H9 (cell line): ENCODE measurements around the gene KLC1. TPM values are rescaled to one million over a fixed set of nuclear protein-coding genes. Genes with fewer than 3 reads are reported as not detected.

Experiments used
- DNase-seq: peaks from one replicate; pipeline ENCODE4 v3.0.0-alpha.2; 2017
- H2AFZ ChIP-seq: one replicate; pipeline ENCODE4 v1.6.1; 2013; ENCODE audit warnings: mild to moderate bottlenecking, low read length, control low read depth, moderate library complexity
- H2AK5ac ChIP-seq: 2 replicates; pipeline ENCODE4 v1.6.1; 2013; ENCODE audit warnings: low read length, control low read depth, mixed read lengths; ENCODE audit not compliant: insufficient read length
- H2BK120ac ChIP-seq: one replicate; pipeline ENCODE4 v1.6.1; 2013; ENCODE audit warnings: low read depth, mild to moderate bottlenecking, low read length, control low read depth, inconsistent platforms; ENCODE audit not compliant: poor library complexity, severe bottlenecking
- H2BK12ac ChIP-seq: 2 replicates; pipeline ENCODE4 v1.6.1; 2013; ENCODE audit warnings: low read length, control low read depth, mixed read lengths, low read depth; ENCODE audit not compliant: insufficient read length
- H2BK15ac ChIP-seq: 2 replicates; pipeline ENCODE4 v1.6.1; 2013; ENCODE audit warnings: low read depth, low read length, control low read depth
- H2BK20ac ChIP-seq: one replicate; pipeline ENCODE4 v1.6.1; 2013; ENCODE audit warnings: low read depth, mild to moderate bottlenecking, low read length, control low read depth, inconsistent platforms; ENCODE audit not compliant: poor library complexity, severe bottlenecking
- H2BK5ac ChIP-seq: 2 replicates; pipeline ENCODE4 v1.6.1; 2013; ENCODE audit warnings: low read length, control low read depth, mixed read lengths; ENCODE audit not compliant: insufficient read length
- H3K14ac ChIP-seq: 2 replicates; pipeline ENCODE4 v1.6.1; 2013; ENCODE audit warnings: low read length, control low read depth; ENCODE audit not compliant: insufficient read depth
- H3K18ac ChIP-seq: 2 replicates; pipeline ENCODE4 v1.6.1; 2013; ENCODE audit warnings: low read depth, mild to moderate bottlenecking, mixed read lengths, low read length, control low read depth; ENCODE audit not compliant: insufficient read length
- H3K23ac ChIP-seq: 2 replicates; pipeline ENCODE4 v1.6.1; 2013; ENCODE audit warnings: low read length, control low read depth, mixed read lengths, low read depth; ENCODE audit not compliant: insufficient read length
- H3K23me2 ChIP-seq: 2 replicates; pipeline ENCODE4 v1.6.1; 2013; ENCODE audit warnings: low read depth, mild to moderate bottlenecking, mixed read lengths, low read length, control low read depth; ENCODE audit not compliant: insufficient read length, poor library complexity, severe bottlenecking
- H3K27ac ChIP-seq: 2 replicates; pipeline ENCODE4 v1.5.1; 2013; ENCODE audit warnings: low read length, control low read depth, mixed read lengths, low read depth; ENCODE audit not compliant: insufficient read length
- H3K27me3 ChIP-seq: 2 replicates; pipeline ENCODE4 v1.6.1; 2013; ENCODE audit warnings: low read length, control low read depth, inconsistent platforms; ENCODE audit not compliant: insufficient read depth
- H3K4ac ChIP-seq: 2 replicates; pipeline ENCODE4 v1.6.1; 2013; ENCODE audit warnings: low read depth, mild to moderate bottlenecking, control low read depth, inconsistent platforms, low read length, moderate library complexity
- H3K4me1 ChIP-seq: 2 replicates; pipeline ENCODE4 v1.6.1; 2013; ENCODE audit warnings: low read length, control low read depth, inconsistent platforms; ENCODE audit not compliant: insufficient read depth
- H3K4me2 ChIP-seq: 2 replicates; pipeline ENCODE4 v1.6.1; 2013; ENCODE audit warnings: low read length, control low read depth, mixed read lengths; ENCODE audit not compliant: insufficient read length, insufficient read depth
- H3K56ac ChIP-seq: 2 replicates; pipeline ENCODE4 v1.6.1; 2013; ENCODE audit warnings: low read depth, mild to moderate bottlenecking, mixed read lengths, low read length, control low read depth; ENCODE audit not compliant: insufficient read length
- H3K79me1 ChIP-seq: 2 replicates; pipeline ENCODE4 v1.6.1; 2013; ENCODE audit warnings: low read depth, mild to moderate bottlenecking, moderate library complexity, low read length, control low read depth, inconsistent platforms; ENCODE audit not compliant: insufficient read depth, poor library complexity, severe bottlenecking
- H3K79me2 ChIP-seq: 2 replicates; pipeline ENCODE4 v1.6.1; 2013; ENCODE audit warnings: low read length, control low read depth, inconsistent platforms; ENCODE audit not compliant: insufficient read depth
- H3K9ac ChIP-seq: 2 replicates; pipeline ENCODE4 v1.6.1; 2013; ENCODE audit warnings: low read length, control low read depth, mixed read lengths; ENCODE audit not compliant: insufficient read length; ENCODE audit errors: extremely low read depth
- H3K9me3 ChIP-seq: one replicate; pipeline ENCODE4 v1.6.1; 2013; ENCODE audit warnings: low read depth, low read length, inconsistent platforms; ENCODE audit not compliant: control insufficient read depth
- H3T11ph ChIP-seq: one replicate; pipeline ENCODE4 v1.6.1; 2013; ENCODE audit warnings: mild to moderate bottlenecking, low read length, control low read depth, inconsistent platforms
- H4K20me1 ChIP-seq: one replicate; pipeline ENCODE4 v1.6.1; 2013; ENCODE audit not compliant: control insufficient read depth, insufficient read length, insufficient read depth
- H4K5ac ChIP-seq: 2 replicates; pipeline ENCODE4 v1.6.1; 2013; ENCODE audit warnings: low read depth, mild to moderate bottlenecking, mixed read lengths, low read length, control low read depth; ENCODE audit not compliant: insufficient read length
- H4K8ac ChIP-seq: replicated peaks from 2 replicates; pipeline ENCODE4 v1.6.1; 2013; ENCODE audit warnings: low read length, control low read depth, mixed read lengths, low read depth; ENCODE audit not compliant: insufficient read length
- H4K91ac ChIP-seq: 2 replicates; pipeline ENCODE4 v1.6.1; 2013; ENCODE audit warnings: low read depth, mild to moderate bottlenecking, moderate library complexity, mixed read lengths, low read length, control low read depth; ENCODE audit not compliant: insufficient read length
- H3K27ac Mint-ChIP-seq, 3 experiments: 2 replicates in 2 of 3; 3 replicates in 1 of 3; pipeline ENCODE4 v1.8.0; 2020 to 2021; ENCODE audit warnings: mixed read lengths in 3 of 3, mild to moderate bottlenecking in 1 of 3, moderate library complexity in 1 of 3
- H3K27me3 Mint-ChIP-seq: 2 replicates; pipeline ENCODE4 v1.8.0; 2021; ENCODE audit warnings: low read depth, mild to moderate bottlenecking, moderate library complexity, mixed read lengths
- H3K36me3 Mint-ChIP-seq, 3 experiments: 2 replicates in 2 of 3; 3 replicates in 1 of 3; pipeline ENCODE4 v1.8.0; 2020 to 2021; ENCODE audit warnings: low read depth in 3 of 3, mixed read lengths in 3 of 3; ENCODE audit not compliant: insufficient read depth in 1 of 3
- H3K4me1 Mint-ChIP-seq, 2 experiments: 2 replicates each; pipeline ENCODE4 v1.8.0; 2020; ENCODE audit warnings: mixed read lengths in 2 of 2
- H3K4me3 Mint-ChIP-seq, 2 experiments: 2 replicates in 1 of 2; 3 replicates in 1 of 2; pipeline ENCODE4 v1.8.0; 2020 to 2021; ENCODE audit warnings: mild to moderate bottlenecking in 2 of 2, mixed read lengths in 2 of 2, moderate library complexity in 1 of 2
- H3K9me3 Mint-ChIP-seq, 2 experiments: 2 replicates in 1 of 2; 3 replicates in 1 of 2; pipeline ENCODE4 v1.8.0; 2020; ENCODE audit warnings: mild to moderate bottlenecking in 2 of 2, mixed read lengths in 2 of 2, moderate library complexity in 1 of 2
- WGBS: extraction: QIAGEN DNeasy Blood & Tissue Kit; methylation state at CpG from one replicate; pipeline ENCODE4 v1.1.7; 2013; ENCODE audit warnings: missing lambda C conversion rate, low lambda C conversion rate, mixed read lengths; ENCODE audit not compliant: insufficient read length; ENCODE audit errors: extremely low coverage; 5-methylcytosine and 5-hydroxymethylcytosine counted together
- total RNA-seq: library from RNA; stranded (reverse); gene quantifications from 2 replicates; pipeline ENCODE4 v1.2.1, GENCODE V29; 2021
- TF ChIP-seq, protein P1 (sequence below): fragments of 200-600 bp; sonication (generic); conservative IDR thresholded peaks from 3 replicates; pipeline ENCODE4 v1.8.0; 2021; ENCODE audit warnings: antibody characterized with exemption, mild to moderate bottlenecking

KLC1 gene
- total RNA-seq, 1 experiment from 2014 or later: 143 TPM

DNA sequence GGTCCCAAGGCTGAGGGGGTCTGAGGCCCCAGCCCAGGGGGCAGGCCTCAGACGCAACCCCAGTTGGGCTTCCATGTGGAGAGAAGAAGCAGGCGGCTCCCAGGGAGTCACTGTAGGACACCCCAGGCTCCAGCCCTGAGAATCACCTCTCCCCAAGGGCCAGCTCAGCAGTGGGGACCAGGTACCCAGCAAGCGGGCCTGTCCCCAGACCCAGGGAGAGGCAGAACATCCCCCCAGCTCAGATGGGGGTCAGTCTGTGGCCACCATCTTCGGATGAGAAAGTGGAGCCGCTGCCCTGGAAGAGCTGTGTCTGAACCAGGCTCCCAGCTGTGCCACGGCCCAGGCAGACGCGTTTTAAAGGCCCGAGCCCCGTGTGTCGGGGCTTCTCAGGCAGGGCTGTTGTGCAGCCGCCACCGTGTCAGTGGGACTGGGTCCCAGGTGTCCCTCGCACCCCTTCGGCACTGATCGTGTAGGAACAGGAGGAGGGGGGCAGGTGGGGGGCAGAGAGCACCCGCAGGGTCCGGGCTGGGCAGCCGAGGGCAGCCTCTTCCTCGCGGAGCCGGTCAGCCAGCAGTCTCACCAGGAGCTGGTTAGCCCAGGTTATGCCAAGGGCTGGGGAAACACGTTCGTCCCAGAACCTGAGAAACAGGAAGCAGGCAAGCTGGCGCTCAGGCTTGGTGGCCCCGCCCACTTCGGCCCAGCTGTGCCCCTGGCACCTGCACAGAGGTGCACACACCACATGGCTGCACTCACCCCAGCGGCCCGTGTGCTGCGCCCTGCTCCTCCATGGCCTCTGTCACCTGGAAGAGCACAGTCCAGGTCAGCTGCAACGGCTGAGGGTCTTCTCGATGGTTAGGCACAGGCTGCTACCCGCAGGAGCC is 69.6 kb downstream of the KLC1 start:
- H3K27me3 ChIP-seq: no peaks in the 10 kb centered on the region
- TF ChIP-seq, protein P1, sequence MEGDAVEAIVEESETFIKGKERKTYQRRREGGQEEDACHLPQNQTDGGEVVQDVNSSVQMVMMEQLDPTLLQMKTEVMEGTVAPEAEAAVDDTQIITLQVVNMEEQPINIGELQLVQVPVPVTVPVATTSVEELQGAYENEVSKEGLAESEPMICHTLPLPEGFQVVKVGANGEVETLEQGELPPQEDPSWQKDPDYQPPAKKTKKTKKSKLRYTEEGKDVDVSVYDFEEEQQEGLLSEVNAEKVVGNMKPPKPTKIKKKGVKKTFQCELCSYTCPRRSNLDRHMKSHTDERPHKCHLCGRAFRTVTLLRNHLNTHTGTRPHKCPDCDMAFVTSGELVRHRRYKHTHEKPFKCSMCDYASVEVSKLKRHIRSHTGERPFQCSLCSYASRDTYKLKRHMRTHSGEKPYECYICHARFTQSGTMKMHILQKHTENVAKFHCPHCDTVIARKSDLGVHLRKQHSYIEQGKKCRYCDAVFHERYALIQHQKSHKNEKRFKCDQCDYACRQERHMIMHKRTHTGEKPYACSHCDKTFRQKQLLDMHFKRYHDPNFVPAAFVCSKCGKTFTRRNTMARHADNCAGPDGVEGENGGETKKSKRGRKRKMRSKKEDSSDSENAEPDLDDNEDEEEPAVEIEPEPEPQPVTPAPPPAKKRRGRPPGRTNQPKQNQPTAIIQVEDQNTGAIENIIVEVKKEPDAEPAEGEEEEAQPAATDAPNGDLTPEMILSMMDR: no peak
- no peaks in the 10 kb centered on the region for H4K20me1 ChIP-seq
- whole genome bisulfite sequencing: no CpG with 5 or more reads among the region's 33 CpGs
- no peak for DNase-seq
- no peak overlapping the region for H2BK5ac ChIP-seq
- no peaks in the 10 kb centered on the region for H3K79me1 ChIP-seq
- H3K36me3 Mint-ChIP-seq: peaks cover 9 to 48% (median 38%) of the 10 kb centered on the region in 3 experiments; a peak in 6 of 7 replicates
- H3K27ac Mint-ChIP-seq: no peak overlapping the region
- H3T11ph ChIP-seq: no peak overlapping the region
- H2BK20ac ChIP-seq: no peak overlapping the region
- no peak overlapping the region for H2BK12ac ChIP-seq
- no peak overlapping the region for H3K27ac ChIP-seq
- no peak overlapping the region for H3K4me2 ChIP-seq
- no peak overlapping the region for H4K8ac ChIP-seq
- no peaks in the 10 kb centered on the region for H3K9me3 ChIP-seq
- no peak overlapping the region for H4K5ac ChIP-seq
- H3K79me2 ChIP-seq: no peaks in the 10 kb centered on the region
- no peaks in the 10 kb centered on the region for H3K4me1 ChIP-seq
- no peak overlapping the region for H3K18ac ChIP-seq
- H3K56ac ChIP-seq: no peak overlapping the region
- no peak overlapping the region for H2BK120ac ChIP-seq
- H3K9me3 Mint-ChIP-seq: no peaks in the 10 kb centered on the region; a peak in 1 of 5 replicates
- peaks cover 1% of the 10 kb centered on the region; the same call in 1 of the 2 replicates for H3K27me3 Mint-ChIP-seq
- H2AFZ ChIP-seq: no peak overlapping the region
- no peak overlapping the region for H3K14ac ChIP-seq
- no peak overlapping the region for H4K91ac ChIP-seq
- no peak overlapping the region for H2AK5ac ChIP-seq
- peaks cover 12 to 13% of the 10 kb centered on the region in 2 experiments for H3K4me1 Mint-ChIP-seq
- no peaks in the 10 kb centered on the region for H3K23me2 ChIP-seq
- no peak overlapping the region for H3K23ac ChIP-seq
- no peak overlapping the region for H3K4ac ChIP-seq
- H2BK15ac ChIP-seq: no peak overlapping the region
- H3K9ac ChIP-seq: no peak overlapping the region
- H3K4me3 Mint-ChIP-seq: no peak overlapping the region
